ENCODE results near the gene HOXA3. TPM values are rescaled to one million over a fixed set of nuclear protein-coding genes. Genes with fewer than 3 reads are reported as not detected.

Gene HOXA3
- total and polyA plus RNA-seq, 8 donors = 0.87 to 42.6 (median 5.0) TPM

DNA sequence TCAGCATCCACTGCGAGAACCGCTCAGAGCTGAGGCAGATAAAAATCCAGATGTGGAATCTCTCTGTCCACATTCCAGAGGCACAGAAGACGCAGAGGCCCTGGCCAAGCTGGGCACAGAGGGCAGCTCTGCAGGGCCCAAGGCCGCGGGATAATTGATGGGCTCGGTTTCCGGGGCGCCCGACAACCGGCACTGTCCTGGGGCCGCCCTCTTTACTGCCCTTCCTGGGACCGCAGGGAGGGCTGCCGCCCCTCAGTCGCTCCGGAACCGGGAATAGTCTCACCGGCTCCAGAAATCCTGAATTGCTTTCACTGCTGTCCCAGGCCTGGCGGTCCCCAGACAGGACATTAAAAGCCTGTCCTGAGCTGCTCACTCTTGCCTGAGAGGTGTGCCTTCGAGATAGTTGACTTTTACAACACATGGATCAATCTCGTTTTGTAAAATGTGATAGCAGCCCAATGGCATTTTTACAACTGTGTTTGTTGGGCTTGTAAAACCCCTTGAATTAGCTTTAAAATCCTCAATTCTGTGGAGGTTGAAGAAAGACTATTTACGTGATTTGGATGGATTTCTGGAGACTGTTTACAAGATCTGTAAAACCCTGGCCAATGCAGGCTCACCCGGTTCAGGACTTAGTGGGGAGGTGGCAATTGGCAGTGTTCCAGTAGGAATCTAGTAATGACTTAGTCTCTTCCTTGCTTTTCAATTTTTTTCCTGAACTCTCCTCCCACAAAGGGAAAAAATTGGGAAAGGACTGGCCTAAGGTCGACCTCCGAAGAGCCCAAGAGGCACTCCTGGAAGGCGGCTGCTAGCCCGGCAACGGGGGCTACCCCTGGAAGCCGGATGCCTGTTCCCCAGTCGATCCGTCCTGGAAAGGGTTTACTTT lies 3.4 kb downstream of the HOXA3 start:
- H3K36me3 ChIP-seq = no peaks in the 10 kb centered on the region
- intact Hi-C loops (cut with DNase I; ENCODE audit: low total_unique reads) = no loop called here
- DNase-seq = no peak
- H3K27me3 ChIP-seq = peaks cover 5 to 100% (median 89%) of the 10 kb centered on the region in 3 donors
- H3K9me3 ChIP-seq = peaks cover 0 to 21% (median 0%) of the 10 kb centered on the region in 4 donors
- peak overlapping the region; percentile 46 to 64 (median 52) for H3K4me3 ChIP-seq
- TF ChIP-seq, protein P1, sequence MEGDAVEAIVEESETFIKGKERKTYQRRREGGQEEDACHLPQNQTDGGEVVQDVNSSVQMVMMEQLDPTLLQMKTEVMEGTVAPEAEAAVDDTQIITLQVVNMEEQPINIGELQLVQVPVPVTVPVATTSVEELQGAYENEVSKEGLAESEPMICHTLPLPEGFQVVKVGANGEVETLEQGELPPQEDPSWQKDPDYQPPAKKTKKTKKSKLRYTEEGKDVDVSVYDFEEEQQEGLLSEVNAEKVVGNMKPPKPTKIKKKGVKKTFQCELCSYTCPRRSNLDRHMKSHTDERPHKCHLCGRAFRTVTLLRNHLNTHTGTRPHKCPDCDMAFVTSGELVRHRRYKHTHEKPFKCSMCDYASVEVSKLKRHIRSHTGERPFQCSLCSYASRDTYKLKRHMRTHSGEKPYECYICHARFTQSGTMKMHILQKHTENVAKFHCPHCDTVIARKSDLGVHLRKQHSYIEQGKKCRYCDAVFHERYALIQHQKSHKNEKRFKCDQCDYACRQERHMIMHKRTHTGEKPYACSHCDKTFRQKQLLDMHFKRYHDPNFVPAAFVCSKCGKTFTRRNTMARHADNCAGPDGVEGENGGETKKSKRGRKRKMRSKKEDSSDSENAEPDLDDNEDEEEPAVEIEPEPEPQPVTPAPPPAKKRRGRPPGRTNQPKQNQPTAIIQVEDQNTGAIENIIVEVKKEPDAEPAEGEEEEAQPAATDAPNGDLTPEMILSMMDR (IDR thresholded peaks at IDR 0.05) = no peak
- peaks cover 20 to 57% (median 42%) of the 10 kb centered on the region in 4 donors for H3K4me1 ChIP-seq
- peak overlapping the region; percentile 72 to 99 (median 88) for H3K27ac ChIP-seq
- WGBS, 5 donors = 47 to 57% (median 48%) methylated on average over 17 to 30 of the region's 30 CpGs

- Histone ChIP-seq H3K27ac (peak overlapping the region; percentile 72 to 99 (median 88)), H3K9me3 (peaks cover 0 to 26% (median 0%) of the 10 kb centered on the region in 4 donors), H3K27me3 (peaks cover 5 to 100% (median 90%) of the 10 kb centered on the region in 3 donors), H3K4me3 (peak overlapping the region; percentile 33 to 64 (median 52)), H3K36me3 (no peaks in the 10 kb centered on the region), H3K4me1 (peaks cover 20 to 60% (median 43%) of the 10 kb centered on the region in 4 donors)
- DNase-seq = no peak
- intact Hi-C loops (cut with DNase I; ENCODE audit: low total_unique reads) = no loop called here
- TF ChIP-seq POLR2A (IDR thresholded peaks at IDR 0.05) (no peak), EP300 (IDR thresholded peaks at IDR 0.05) (no peak), POLR2AphosphoS5 (IDR thresholded peaks at IDR 0.05) (no peak)
- TF ChIP-seq, protein P1 (IDR thresholded peaks at IDR 0.05) = no peak
- WGBS, 5 donors = 26 to 34% (median 30%) methylated on average over 26 to 28 of the region's 28 CpGs
Observed at GRCh38 chr7:27148031-27148755, 4.2 kb downstream of the HOXA3 start.

DNA sequence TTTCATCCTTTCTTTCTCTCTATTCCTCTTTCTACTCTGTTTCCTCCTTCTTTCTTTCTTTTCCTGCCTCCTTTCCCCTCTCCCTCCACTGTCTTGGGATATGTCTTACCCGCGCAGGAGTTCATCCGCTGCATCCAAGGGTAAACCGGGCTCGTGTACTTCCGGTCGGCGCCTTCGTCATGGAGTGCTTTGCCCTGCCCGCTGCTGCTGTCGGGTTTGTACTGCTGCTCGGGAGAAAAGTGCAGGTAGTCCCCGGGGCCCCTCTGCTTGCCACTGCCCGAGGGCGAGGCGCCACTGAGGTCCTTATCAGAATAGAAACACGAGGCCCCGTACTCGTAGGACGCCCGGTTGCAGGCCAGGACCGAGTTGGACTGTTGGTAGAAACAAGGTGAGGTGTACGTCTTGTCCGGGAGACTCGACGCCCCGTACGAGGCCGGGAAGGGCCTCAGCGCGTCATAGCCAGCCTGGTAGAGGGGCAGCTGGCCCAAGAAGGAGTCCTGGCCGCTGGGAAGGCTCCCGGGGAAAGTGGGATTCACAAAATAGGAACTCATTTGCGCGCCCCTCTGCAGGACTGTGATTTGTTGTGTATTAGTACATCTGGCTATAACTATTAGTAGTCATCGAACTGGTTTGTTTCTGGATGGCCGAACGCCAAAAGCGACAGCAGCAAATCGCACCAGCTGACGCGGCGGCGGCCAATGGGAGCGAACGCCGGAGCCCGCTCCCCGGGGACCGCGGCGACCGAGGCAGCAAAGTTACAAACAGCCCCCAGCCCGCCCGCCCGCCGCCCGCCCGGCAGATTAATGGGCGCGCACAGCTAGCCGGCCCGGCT lies 5.0 kb downstream of the HOXA3 start, which contains the start of gene HOXA6:
Gene HOXA6 (minus strand): TSS at position 576 of the 832 bp plus-strand sequence. CDS start 25 bp downstream, at position 551.
- intact Hi-C loops (cut with DNase I; ENCODE audit: low total_unique reads) = no loop called here

More for the DNA sequence above, 5.0 kb downstream of the HOXA3 start, which contains the start of gene HOXA6:
- TF ChIP-seq, protein P1 (IDR thresholded peaks at IDR 0.05) = no peak
- TF ChIP-seq POLR2AphosphoS5 (IDR thresholded peaks at IDR 0.05) (no peak), POLR2A (IDR thresholded peaks at IDR 0.05) (no peak), EP300 (IDR thresholded peaks at IDR 0.05) (no peak)
- H3K4me3 ChIP-seq = peak within 1 kb of the TSS; percentile 33 to 64 (median 52)
- 11 to 23% (median 18%) methylated on average over 53 to 63 of the region's 63 CpGs for WGBS, 5 donors
- peaks cover 0 to 5% (median 0%) of the 10 kb centered on the region in 4 donors for H3K36me3 ChIP-seq
- peak within 1 kb of the TSS; percentile 72 to 99 (median 88) for H3K27ac ChIP-seq
- peaks cover 15 to 57% (median 38%) of the 10 kb centered on the region in 4 donors for H3K4me1 ChIP-seq
- H3K27me3 ChIP-seq = peaks cover 5 to 100% (median 90%) of the 10 kb centered on the region in 3 donors
- H3K9me3 ChIP-seq = peaks cover 0 to 26% (median 0%) of the 10 kb centered on the region in 4 donors
- peak; percentile 53 to 84 for DNase-seq
